Measurements from ENCODE around the gene FIG4. TPM values are rescaled to one million over a fixed set of nuclear protein-coding genes. Genes with fewer than 3 reads are reported as not detected.
A peak's percentile ranks its signal among the peaks of the same experiment; 100 is the strongest.
"Not testable (repeated sequence)": the region's sequence is repeated elsewhere in the genome, so short reads cannot be mapped to it uniquely, and the experiment has no call there.

The FIG4 gene
- total and polyA plus RNA-seq, 5 donors from 2014 or later, result 9.0 to 20.0 (median 14.9) TPM

- Mint-ChIP-seq H3K4me3 (no peak overlapping the region), H3K4me1 (no peaks in the 10 kb centered on the region), H3K36me3 (peaks cover 67% of the 10 kb centered on the region), H3K27ac (peak overlapping the region in 1 of 3 donors; percentile 52), H3K27me3 (no peaks in the 10 kb centered on the region), H3K9me3 (peaks cover 0 to 2% (median 0%) of the 10 kb centered on the region in 7 donors)
- no peak overlapping the region for H3K27ac ChIP-seq (ENCODE audit: insufficient read depth, low read length, poor library complexity, severe bottlenecking)
- H3K9me3 ChIP-seq (ENCODE audit: control insufficient read depth in 2 of 2, low read length in 2 of 2), result no peaks in the 10 kb centered on the region
- H3K4me3 ChIP-seq (ENCODE audit: low read depth, low read length), result no peak overlapping the region
- DNase-seq (no peak), ATAC-seq (ENCODE audit: low read depth in 2 of 2) (no peak)
- H3K27me3 ChIP-seq (ENCODE audit: control insufficient read depth, insufficient read depth, low read length), result no peaks in the 10 kb centered on the region
- peaks cover 23% of the 10 kb centered on the region for H3K36me3 ChIP-seq (ENCODE audit: control insufficient read depth, insufficient read depth, low read length)
- H3K4me1 ChIP-seq (ENCODE audit: control insufficient read depth, insufficient read depth, low read length, poor library complexity, severe bottlenecking), result no peaks in the 10 kb centered on the region
Observed at GRCh38 chr6:109739686-109740085, 48.6 kb downstream of the FIG4 start.

- Mint-ChIP-seq H3K27ac (no peak overlapping the region), H3K36me3 (peaks cover 65% of the 10 kb centered on the region), H3K27me3 (no peaks in the 10 kb centered on the region), H3K4me1 (no peaks in the 10 kb centered on the region), H3K4me3 (no peak overlapping the region), H3K9me3 (peaks cover 0 to 2% (median 0%) of the 10 kb centered on the region in 7 donors)
- H3K9me3 ChIP-seq (ENCODE audit: control insufficient read depth in 2 of 2, low read length in 2 of 2), result no peaks in the 10 kb centered on the region
- ATAC-seq (ENCODE audit: low read depth in 2 of 2) (no peak), DNase-seq (no peak)
- H3K4me1 ChIP-seq (ENCODE audit: control insufficient read depth, insufficient read depth, low read length, poor library complexity, severe bottlenecking), result no peaks in the 10 kb centered on the region
- no peak overlapping the region for H3K27ac ChIP-seq (ENCODE audit: insufficient read depth, low read length, poor library complexity, severe bottlenecking)
- no peaks in the 10 kb centered on the region for H3K27me3 ChIP-seq (ENCODE audit: control insufficient read depth, insufficient read depth, low read length)
- H3K36me3 ChIP-seq (ENCODE audit: control insufficient read depth, insufficient read depth, low read length), result peaks cover 16% of the 10 kb centered on the region
- H3K4me3 ChIP-seq (ENCODE audit: low read depth, low read length), result no peak overlapping the region
Observed at GRCh38 chr6:109740787-109741186, 49.7 kb downstream of the FIG4 start.

GRCh38 chr6:109743739-109744138 lies 52.6 kb downstream of the FIG4 start:
- Mint-ChIP-seq H3K27ac (peak overlapping the region in 1 of 3 donors; percentile 53), H3K4me1 (no peaks in the 10 kb centered on the region), H3K9me3 (peaks cover 0 to 2% (median 0%) of the 10 kb centered on the region in 7 donors), H3K27me3 (no peaks in the 10 kb centered on the region), H3K36me3 (peaks cover 47% of the 10 kb centered on the region), H3K4me3 (no peak overlapping the region)
- DNase-seq (no peak), ATAC-seq (ENCODE audit: low read depth in 2 of 2) (no peak)
- Histone ChIP-seq H3K36me3 (ENCODE audit: control insufficient read depth, insufficient read depth, low read length) (peaks cover 17% of the 10 kb centered on the region), H3K9me3 (ENCODE audit: control insufficient read depth in 2 of 2, low read length in 2 of 2) (no peaks in the 10 kb centered on the region), H3K4me3 (ENCODE audit: low read depth, low read length) (no peak overlapping the region), H3K27me3 (ENCODE audit: control insufficient read depth, insufficient read depth, low read length) (no peaks in the 10 kb centered on the region), H3K27ac (ENCODE audit: insufficient read depth, low read length, poor library complexity, severe bottlenecking) (no peak overlapping the region), H3K4me1 (ENCODE audit: control insufficient read depth, insufficient read depth, low read length, poor library complexity, severe bottlenecking) (no peaks in the 10 kb centered on the region)

- H3K9me3 ChIP-seq (ENCODE audit: control insufficient read depth in 2 of 2, low read length in 2 of 2); H3K27me3 ChIP-seq (ENCODE audit: control insufficient read depth, insufficient read depth, low read length); H3K27ac Mint-ChIP-seq; H3K4me3 ChIP-seq (ENCODE audit: low read depth, low read length); H3K27ac ChIP-seq (ENCODE audit: insufficient read depth, low read length, poor library complexity, severe bottlenecking); DNase-seq; H3K27me3 Mint-ChIP-seq; H3K4me3 Mint-ChIP-seq; H3K4me1 ChIP-seq (ENCODE audit: control insufficient read depth, insufficient read depth, low read length, poor library complexity, severe bottlenecking); H3K4me1 Mint-ChIP-seq; ATAC-seq (ENCODE audit: low read depth in 2 of 2); H3K9me3 Mint-ChIP-seq: not testable (repeated sequence)
- H3K36me3 Mint-ChIP-seq, result peaks cover 36% of the 10 kb centered on the region
- peaks cover 12% of the 10 kb centered on the region for H3K36me3 ChIP-seq (ENCODE audit: control insufficient read depth, insufficient read depth, low read length)
Observed at GRCh38 chr6:109744779-109745178, 53.7 kb downstream of the FIG4 start.

- peaks cover 10% of the 10 kb centered on the region for H3K36me3 ChIP-seq (ENCODE audit: control insufficient read depth, insufficient read depth, low read length)
- H3K4me3 ChIP-seq (ENCODE audit: low read depth, low read length), result no peak overlapping the region
- Mint-ChIP-seq H3K4me1 (no peaks in the 10 kb centered on the region), H3K4me3 (no peak overlapping the region), H3K27ac (no peak overlapping the region), H3K27me3 (no peaks in the 10 kb centered on the region), H3K36me3 (peaks cover 23% of the 10 kb centered on the region), H3K9me3 (no peaks in the 10 kb centered on the region)
- ATAC-seq (ENCODE audit: low read depth in 2 of 2) (no peak), DNase-seq (no peak)
- no peaks in the 10 kb centered on the region for H3K9me3 ChIP-seq (ENCODE audit: control insufficient read depth in 2 of 2, low read length in 2 of 2)
- H3K4me1 ChIP-seq (ENCODE audit: control insufficient read depth, insufficient read depth, low read length, poor library complexity, severe bottlenecking), result no peaks in the 10 kb centered on the region
- no peaks in the 10 kb centered on the region for H3K27me3 ChIP-seq (ENCODE audit: control insufficient read depth, insufficient read depth, low read length)
- H3K27ac ChIP-seq (ENCODE audit: insufficient read depth, low read length, poor library complexity, severe bottlenecking), result no peak overlapping the region
Observed at GRCh38 chr6:109747221-109747620, 56.1 kb downstream of the FIG4 start.

- no peak overlapping the region for H3K4me3 Mint-ChIP-seq
- H3K36me3 Mint-ChIP-seq, result peaks cover 35% of the 10 kb centered on the region
- H3K27me3 Mint-ChIP-seq, result no peaks in the 10 kb centered on the region
- Histone ChIP-seq H3K36me3 (ENCODE audit: control insufficient read depth, insufficient read depth, low read length) (no peaks in the 10 kb centered on the region), H3K27ac (ENCODE audit: insufficient read depth, low read length, poor library complexity, severe bottlenecking) (no peak overlapping the region), H3K4me1 (ENCODE audit: control insufficient read depth, insufficient read depth, low read length, poor library complexity, severe bottlenecking) (peaks cover 3% of the 10 kb centered on the region), H3K9me3 (ENCODE audit: control insufficient read depth in 2 of 2, low read length in 2 of 2) (no peaks in the 10 kb centered on the region), H3K27me3 (ENCODE audit: control insufficient read depth, insufficient read depth, low read length) (no peaks in the 10 kb centered on the region), H3K4me3 (ENCODE audit: low read depth, low read length) (no peak overlapping the region)
- peaks cover 10 to 18% (median 15%) of the 10 kb centered on the region in 4 donors for H3K4me1 Mint-ChIP-seq
- H3K9me3 Mint-ChIP-seq, result peaks cover 0 to 11% (median 5%) of the 10 kb centered on the region in 7 donors
- peak overlapping the region in 2 of 3 donors; percentile 24 to 85 for H3K27ac Mint-ChIP-seq
- ATAC-seq (ENCODE audit: low read depth in 2 of 2), result no peak
- no peak for DNase-seq
Observed at GRCh38 chr6:109759098-109759955, 68.2 kb downstream of the FIG4 start.

GRCh38 chr6:109760208-109760607 lies 69.1 kb downstream of the FIG4 start:
- Histone ChIP-seq H3K27me3 (ENCODE audit: control insufficient read depth, insufficient read depth, low read length) (no peaks in the 10 kb centered on the region), H3K4me1 (ENCODE audit: control insufficient read depth, insufficient read depth, low read length, poor library complexity, severe bottlenecking) (peaks cover 3% of the 10 kb centered on the region), H3K27ac (ENCODE audit: insufficient read depth, low read length, poor library complexity, severe bottlenecking) (no peak overlapping the region), H3K4me3 (ENCODE audit: low read depth, low read length) (no peak overlapping the region), H3K9me3 (ENCODE audit: control insufficient read depth in 2 of 2, low read length in 2 of 2) (no peaks in the 10 kb centered on the region), H3K36me3 (ENCODE audit: control insufficient read depth, insufficient read depth, low read length) (peaks cover 3% of the 10 kb centered on the region)
- Mint-ChIP-seq H3K36me3 (peaks cover 39% of the 10 kb centered on the region), H3K4me3 (no peak overlapping the region), H3K27ac (peak overlapping the region in 2 of 3 donors; percentile 24 to 69), H3K9me3 (peaks cover 0 to 11% (median 5%) of the 10 kb centered on the region in 7 donors), H3K4me1 (peaks cover 10 to 18% (median 15%) of the 10 kb centered on the region in 4 donors), H3K27me3 (no peaks in the 10 kb centered on the region)
- peak in 1 of 3 donors; percentile 20 for DNase-seq
- ATAC-seq (ENCODE audit: low read depth in 2 of 2), result no peak

GRCh38 chr6:109762166-109762565 lies 71.1 kb downstream of the FIG4 start:
- Mint-ChIP-seq H3K27ac (no peak overlapping the region), H3K4me1 (peaks cover 10 to 18% (median 15%) of the 10 kb centered on the region in 4 donors), H3K27me3 (no peaks in the 10 kb centered on the region), H3K9me3 (peaks cover 0 to 4% (median under 1%) of the 10 kb centered on the region in 7 donors), H3K36me3 (peaks cover 38% of the 10 kb centered on the region), H3K4me3 (no peak overlapping the region)
- H3K9me3 ChIP-seq (ENCODE audit: control insufficient read depth in 2 of 2, low read length in 2 of 2), result no peaks in the 10 kb centered on the region
- ATAC-seq (ENCODE audit: low read depth in 2 of 2) (no peak), DNase-seq (no peak)
- H3K27ac ChIP-seq (ENCODE audit: insufficient read depth, low read length, poor library complexity, severe bottlenecking), result no peak overlapping the region
- peaks cover 3% of the 10 kb centered on the region for H3K4me1 ChIP-seq (ENCODE audit: control insufficient read depth, insufficient read depth, low read length, poor library complexity, severe bottlenecking)
- peaks cover 3% of the 10 kb centered on the region for H3K36me3 ChIP-seq (ENCODE audit: control insufficient read depth, insufficient read depth, low read length)
- H3K27me3 ChIP-seq (ENCODE audit: control insufficient read depth, insufficient read depth, low read length), result no peaks in the 10 kb centered on the region
- no peak overlapping the region for H3K4me3 ChIP-seq (ENCODE audit: low read depth, low read length)

Data from CD4-positive, CD25-positive, alpha-beta regulatory T cell (primary cell).